NCI-H1048 (cell line): ENCODE results near the gene TEX35.
A peak's percentile ranks its signal among the peaks of the same experiment; 100 is the strongest.

Experiments used
- DNase-seq: peaks from one replicate; lab custom pipeline; 2025; lab: John Stamatoyannopoulos, UW

Gene TEX35

DNA sequence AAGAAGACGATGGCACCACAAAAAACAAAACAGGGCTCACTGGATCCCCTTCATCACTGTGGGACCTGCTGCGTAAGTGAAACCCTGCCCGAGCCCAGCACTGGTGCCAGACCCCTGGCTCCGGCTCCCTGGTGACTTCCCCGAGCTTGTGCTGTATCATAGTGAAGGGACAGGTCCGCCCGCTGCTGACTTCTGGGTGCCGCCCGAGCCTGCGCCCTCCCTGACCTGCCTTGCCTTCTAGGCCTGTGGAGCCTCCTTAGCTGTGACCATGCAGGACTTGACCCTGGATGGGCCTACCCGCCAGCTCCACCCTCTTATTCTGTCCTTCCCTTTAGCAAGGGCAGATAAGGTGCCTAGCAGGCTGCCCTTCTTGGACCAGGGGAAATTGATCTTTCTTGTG, 7.9 kb downstream of the TEX35 start:
- no peak for DNase-seq

DNA sequence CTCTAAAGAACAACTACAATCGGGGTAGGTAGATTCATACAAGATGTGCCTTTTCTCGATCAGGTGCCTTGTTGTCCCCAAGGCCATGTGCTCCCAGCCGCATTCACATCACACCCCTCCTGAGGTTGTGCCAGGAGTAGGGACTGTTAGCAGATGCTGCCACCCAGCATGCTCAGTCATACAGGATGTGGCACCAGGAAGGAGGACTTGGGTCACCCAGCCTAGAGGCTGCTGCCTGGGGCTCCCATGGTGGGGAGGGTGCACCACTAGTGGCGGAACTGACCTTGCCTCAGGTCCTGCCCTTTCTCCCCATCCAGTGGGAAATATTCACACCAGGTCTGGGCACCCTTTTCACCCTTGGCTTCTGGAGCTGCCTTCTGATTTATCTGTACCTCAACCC, 8.3 kb downstream of the TEX35 start:
- no peak for DNase-seq

DNA sequence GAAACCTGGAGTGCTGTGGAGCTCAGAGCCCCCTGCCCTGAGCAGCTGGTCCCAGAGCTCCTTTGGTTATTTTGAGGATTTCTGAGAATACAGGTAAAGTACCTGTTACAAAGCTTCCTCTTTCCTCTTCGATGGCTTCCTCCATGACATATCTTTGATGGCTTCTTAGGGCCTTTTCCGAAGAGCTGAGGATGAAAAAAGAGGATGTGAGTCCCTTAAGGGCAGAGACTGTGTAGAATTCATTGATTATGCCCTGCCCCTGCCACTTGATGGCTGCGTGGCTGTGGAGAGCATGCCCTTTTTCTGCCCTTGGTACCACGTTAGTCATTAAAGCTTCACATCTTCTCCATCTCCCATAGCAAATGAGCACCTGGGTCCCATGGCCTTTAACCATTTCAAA, 14.2 kb downstream of the TEX35 start:
- no peak for DNase-seq

DNA sequence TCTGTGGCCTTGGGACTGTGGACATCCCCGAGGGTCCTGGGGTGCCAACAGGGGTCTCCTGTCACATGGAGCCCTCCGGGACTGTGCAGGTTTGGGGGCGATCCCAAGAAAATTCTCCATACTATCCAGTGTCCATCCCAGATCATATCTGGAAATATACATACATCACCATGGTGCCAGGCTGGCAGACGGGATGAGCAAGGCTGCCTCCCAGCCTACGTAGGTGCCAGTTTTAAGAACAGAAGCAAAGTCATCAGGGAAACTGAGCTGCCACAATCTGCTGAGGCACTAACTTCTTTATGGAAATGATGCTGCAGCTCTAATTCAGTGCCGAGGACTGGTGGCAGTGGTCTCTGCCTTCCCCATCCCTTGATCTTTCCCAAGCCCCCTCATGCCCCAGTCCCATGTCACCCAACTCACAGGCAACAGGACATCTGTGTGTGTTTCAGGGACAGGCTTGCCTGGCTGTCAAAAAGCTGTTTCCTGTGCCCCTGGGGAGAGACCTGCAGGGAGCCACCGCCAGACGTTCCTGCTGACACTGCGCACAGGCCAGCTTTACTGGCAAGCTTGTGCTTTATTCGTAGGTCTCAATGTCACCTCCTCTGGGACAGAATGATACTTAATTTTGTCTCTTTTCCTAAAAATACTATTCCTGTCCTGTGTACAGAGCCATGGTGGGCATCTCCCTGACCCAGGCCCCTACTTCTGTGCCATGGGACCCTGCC, 15.5 kb downstream of the TEX35 start:
- DNase-seq, result no peak

DNA sequence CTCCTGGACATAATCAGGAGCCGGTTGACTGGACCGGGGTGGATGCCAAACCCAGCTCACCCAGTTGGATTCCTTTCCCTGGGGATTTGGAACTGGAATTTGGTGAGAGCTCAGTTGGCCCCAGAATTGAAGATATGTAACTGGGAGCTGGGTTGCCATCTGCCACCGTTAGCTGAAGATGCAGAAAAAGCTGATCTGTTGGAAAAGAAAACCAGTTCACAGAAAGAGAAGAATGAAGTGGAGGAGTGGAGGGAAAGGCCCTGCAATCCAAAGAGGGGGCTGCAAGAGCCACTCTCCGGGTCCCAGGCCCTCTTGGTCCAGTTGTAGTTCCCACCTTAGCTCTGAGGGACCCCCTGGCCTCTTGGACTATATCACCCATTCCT, 16.0 kb downstream of the TEX35 start:
- no peak for DNase-seq

DNA sequence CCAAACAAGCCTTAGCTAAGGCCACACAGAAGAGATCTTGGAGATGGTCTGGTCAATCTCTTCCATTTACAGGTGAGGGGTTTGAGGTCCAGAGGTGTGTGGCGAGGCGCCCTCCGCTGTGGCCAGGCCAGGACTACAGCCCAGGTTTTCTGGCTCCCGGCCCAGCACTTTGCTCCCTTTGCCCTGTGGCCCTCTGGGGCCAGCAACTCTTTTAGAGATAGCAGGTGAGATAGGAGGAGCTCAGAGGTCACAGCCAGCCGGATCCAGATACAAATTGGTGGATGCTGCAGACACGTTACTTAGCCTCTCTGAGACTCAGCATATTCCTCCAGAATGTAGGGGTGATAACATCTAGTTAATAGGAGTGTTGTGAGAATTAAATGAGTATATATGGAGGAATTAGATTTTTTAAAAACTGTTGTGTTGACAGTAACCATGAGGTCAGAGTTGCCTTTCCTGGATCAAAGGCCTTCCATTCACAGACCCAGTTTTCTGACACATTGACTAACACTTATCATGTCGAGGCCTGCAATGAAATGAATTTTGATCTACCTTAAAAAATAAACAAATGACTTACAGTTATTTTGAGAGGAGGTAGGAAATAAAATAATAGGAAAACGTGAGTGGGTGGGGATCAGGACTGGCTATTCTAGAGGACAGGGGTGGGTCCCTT, 16.6 kb downstream of the TEX35 start:
- DNase-seq, result no peak

DNA sequence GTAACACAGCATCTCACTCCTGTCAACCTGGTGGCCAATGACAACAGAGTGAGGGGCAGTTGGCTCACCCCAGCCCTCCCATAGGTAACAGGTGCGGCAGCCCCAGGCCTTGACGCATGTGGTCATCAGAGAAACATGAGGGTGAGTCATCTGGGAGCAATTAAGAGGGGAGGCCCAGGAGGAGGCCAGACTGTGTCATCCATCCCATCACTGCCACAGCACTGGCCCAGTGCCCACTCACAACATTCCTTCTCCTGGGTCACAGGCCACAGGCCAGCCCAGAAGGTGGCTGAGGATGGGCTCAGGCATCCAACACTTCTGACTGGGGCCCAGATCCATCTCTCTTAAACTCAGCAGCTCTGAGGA, 17.1 kb downstream of the TEX35 start:
- DNase-seq, result no peak

DNA sequence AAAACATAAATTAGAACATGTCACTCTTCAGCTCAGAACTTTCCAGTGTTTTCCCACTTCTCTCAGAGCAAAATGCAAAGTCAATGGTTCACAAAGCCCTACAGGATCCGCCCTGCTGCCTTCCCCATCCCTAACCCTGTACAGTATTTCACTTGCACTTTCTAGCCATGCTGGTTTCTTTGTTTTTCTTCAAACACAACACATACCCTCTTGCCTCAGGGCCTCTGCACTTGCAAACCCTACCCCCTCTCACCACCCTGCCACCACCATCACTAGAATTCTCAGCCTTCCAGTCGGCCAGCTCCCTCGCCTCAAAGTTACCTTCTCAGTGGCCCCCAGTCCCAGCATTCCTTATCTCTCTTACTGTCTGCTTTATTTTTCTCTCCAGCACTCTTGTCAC, 17.6 kb downstream of the TEX35 start:
- no peak for DNase-seq

DNA sequence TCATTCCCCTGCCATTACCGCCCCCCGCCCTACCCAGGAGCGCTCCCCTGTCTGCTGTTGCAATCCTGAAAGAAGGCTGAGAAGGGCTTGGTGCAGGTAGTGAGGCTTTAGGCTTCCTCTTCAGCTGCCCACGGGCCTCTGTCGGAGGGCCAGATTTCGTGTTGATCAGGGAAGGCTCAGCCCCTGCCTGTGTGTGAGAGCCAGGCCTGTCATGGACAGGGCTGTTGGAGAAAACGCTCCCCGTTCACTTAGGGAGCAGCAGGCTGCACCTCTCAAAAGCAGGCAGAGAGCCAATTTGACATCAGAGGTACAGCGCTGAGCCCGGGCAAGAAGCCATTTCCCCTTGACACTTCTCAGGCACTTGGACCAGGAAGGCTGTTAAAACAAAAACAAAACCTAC, 19.0 kb downstream of the TEX35 start:
- DNase-seq, result no peak

DNA sequence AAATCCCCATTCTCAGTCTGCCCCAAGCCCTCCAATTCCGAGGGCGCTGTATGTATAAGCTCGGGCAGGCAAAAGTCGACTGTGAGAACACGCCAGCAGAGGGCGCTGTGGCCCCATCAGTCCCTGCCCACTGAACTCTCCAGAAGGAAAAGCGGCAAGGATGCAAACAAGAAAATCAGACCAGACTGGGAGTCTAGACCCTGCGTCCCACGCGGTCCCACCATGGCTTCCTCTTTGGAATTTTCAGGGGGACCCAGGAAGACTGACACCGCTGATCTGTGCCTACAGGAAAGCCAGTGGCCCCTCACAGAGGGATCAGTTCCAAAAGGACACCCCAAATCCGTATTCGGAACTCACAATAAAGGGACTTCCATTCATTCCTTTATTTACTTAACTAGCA, 19.5 kb downstream of the TEX35 start:
- peak; percentile 93 for DNase-seq

DNA sequence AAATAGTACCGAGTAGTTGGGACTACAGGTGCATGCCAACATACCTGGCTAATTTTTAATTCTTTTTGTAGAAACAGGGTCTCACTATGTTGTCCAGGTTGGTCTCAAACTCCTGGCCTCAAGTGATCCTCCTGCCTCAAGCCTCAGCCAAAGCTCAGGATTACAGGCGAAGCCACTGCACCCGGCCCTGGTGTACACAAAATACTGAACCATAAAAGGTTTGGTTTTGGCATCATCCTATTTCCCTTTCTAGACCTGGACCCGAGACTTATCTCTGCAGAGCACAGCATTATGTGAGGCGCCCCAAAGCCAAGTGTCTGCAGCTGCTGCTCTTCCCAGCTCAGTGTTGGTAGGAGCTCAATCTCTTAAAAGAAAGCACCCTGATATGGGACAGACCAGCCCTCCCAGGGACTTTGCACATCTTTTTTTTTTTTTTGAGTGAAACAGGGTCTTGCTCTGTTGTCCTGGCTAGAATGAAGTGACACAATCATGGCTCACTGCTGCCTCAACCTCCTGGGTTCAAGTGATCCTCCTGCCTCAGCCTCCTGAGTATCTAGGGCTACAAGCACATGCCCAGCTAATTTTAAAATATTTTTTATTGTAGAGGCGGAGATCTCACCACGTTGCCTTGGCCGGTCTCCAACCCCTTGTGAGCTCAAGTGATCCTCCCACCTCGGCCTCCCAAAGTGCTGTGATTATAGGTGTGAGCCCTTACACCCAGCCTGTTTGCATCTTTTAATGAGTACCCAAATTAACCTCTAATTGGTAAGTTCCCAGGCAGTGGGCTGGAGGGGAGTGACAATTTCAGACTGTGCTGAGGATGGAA, 20.4 kb downstream of the TEX35 start:
- DNase-seq, result no peak

DNA sequence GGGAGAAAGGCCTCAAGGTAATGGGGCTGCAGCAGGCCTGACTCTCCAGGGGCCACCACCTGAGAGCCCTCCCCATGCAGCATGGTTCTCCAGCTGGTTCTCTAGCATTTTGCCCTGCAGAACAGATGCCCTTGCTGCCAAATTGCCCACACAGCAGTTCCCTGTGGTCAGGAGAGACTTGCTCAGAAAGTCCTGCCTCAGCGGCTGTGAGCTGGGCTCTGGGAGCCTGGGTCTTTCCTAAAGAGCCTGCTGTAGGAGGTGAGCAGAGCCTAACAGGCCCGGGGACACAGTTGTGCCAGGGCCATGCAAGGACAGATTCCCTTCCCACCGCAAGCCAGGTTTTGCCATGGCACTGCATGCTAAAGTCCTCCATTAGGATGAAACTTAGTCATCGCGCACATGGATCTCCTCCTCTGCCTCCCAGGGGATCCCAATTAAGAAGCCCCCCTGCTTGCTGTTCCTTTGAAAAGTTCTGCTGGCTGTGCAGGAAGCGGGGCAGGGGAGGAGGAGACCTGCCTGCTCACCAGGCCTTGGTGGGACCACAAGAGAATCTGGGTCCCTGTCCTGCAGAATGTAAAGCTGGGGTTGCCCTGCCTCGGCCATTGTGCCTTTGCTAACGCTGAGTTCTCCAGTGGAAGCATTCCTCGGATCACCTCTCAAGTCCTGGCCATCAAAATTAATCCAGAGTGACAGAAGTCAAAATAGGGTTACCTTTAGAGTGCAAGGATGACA, 21.4 kb downstream of the TEX35 start:
- no peak for DNase-seq

DNA sequence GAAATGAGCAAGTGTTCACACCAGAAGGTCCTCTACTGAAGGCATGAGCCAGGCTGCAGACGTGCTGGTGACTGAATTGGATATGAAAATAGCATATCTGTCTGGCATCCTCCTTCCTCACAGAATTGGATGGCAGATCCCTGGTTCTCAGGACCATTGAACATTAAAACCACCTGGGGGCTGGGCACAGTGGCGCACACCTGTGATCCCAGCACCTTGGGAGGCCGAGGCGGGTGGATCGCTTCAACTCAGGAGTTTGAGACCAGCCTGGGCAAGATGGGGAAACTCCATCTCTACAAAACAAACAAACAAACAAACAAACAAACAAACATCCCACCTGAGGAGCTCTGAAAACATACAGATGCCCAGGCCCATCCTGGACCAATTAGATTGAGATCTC, 23.4 kb downstream of the TEX35 start:
- DNase-seq, result no peak

DNA sequence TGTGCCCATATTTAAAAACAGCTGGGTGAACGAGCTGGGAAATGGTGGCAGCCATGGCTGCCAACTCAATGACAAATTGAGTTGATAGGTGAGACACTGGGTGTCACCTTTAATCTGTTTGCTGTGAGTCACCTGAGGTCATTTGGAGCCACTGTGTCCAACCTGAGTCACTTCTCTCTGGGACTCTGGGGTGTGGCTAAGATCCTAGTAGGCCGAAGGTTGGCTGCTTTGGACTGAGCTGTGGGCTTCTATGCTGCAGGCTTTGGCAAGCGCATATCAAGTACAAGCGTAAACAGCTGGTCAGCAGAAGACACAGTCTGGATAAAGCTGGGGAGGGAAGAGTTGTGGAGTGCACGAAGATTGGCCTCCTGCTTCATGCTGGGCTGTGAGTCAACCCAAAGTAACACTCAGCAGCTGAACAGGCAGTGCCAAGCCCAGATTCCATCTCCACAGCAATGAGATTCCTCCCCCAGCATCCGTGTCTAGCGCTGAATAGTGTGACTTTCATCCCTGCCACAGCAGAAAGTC, 24.0 kb downstream of the TEX35 start:
- DNase-seq, result no peak

DNA sequence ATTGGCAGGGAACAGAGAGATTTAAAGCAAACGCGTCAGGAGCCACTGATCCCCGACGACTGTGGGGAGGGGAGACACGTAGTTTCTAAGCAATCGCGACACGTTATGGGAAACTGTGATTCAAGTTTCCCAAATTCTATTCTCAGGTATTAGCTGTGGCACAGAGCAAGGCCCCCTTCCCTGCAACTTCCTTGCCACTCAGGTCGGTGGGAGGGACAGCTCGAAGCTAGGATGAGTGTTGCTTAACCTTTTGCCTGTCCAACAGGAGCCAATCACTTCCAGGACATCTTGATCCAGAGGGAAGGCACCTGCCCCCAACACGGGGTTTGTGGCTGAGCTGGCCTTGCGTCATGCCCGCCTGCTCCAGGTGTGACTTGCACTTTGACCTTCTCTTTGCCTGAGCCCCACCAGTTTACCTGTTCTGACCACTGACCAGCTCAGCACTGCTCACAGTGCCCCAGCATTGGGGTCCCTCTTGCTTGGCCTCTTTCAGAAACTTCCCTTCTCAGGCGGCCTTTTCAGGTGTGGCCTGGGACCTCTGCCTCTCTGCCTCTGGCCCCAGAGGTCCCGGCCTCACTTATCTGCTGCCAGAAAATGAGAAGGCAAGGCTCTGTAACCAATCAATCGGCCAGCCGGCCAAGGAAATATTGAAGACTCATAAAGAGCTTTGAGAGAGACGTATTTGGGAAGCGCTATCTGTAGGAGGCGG, 24.6 kb downstream of the TEX35 start:
- DNase-seq, result no peak

DNA sequence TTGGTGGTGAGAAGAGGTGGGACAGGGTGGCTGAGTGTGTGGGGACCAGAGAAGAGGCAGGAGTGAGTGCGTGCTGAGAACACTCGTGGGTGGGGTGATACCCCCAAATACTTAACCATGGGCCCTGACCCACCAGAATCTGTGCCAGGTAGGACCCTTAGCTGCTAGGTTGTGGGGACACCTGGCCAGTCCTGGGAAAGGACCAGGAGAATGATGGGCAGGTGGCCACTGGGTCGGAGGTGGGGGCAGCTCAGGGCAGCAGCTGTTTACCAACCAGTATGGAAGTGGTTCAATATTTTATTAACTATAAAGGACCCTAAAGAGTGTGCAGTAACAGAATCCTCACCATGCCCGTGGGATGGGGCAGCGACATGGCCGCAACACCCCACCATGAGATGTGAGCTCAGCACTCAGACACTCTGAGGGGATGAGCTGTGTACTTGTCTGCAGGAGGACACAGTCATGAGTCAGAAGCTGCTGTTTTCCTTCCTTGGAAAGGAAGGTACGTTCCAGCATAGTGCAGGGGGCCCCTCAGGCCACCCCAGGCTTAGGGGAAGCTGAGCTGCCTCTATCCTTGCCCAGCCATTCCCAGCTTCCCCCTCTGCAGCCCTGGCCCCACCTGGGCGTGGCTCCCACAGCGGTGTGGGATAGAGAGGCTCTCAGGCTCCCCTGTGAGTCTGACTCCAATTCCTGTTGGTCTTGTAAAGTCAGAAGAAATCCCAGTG, 25.4 kb downstream of the TEX35 start:
- DNase-seq, result no peak

DNA sequence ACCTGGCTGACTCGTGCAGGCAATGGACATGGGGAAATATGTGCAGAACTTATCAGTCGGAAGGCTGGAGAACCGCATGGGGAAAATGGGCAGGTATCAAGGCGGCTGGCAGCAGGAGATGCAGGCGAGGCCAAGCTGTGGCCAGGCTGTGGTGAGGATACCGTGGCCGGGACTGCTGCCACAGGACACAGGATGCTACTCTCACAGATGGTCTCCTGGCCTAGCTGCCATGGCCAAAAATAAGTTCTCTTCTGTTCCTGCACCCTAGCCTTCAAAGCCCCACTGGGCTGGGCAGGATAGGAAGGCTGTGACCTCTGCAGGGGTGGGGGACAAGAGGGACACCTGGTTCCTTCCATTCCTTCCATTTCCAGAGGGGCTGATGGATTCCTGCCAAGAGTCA, 26.4 kb downstream of the TEX35 start:
- DNase-seq, result no peak

DNA sequence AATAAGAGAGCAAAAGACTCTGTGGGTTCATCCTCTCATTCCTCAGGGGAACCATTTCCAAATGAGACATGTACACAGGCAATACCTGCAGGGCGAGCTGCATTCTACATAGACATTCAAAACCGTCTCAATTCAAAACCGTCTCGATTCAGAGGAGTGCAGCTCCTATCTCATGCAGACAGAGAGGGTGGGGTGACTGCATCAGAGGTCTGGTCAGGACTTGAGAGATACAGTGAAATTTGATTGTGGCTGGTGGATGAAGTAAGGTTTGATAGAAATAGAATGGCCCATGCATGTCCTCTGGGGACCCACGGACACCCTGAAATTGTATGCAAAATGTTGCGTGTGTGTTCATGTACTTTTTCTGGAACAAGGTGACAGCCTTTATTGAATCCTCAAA, 27.3 kb downstream of the TEX35 start:
- no peak for DNase-seq

DNA sequence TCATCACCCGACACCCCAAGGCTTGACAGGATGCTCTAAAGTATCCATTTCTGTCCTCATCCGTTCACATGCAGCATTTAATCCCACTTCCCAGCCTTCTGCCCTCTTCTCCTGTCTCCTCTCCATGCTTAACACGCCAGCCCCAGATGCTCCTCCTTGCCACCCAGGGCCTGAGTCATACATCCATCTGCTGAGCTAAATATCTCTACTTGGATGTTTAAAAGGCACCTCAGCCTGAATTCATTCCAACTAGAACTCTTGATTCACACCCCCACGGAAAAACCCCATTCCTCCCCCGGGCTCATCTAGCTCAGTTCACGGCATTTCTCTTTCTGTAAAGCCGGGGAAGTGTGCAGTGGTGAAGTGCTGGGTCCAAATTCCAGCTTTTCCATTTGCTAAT, 27.7 kb downstream of the TEX35 start:
- no peak for DNase-seq

DNA sequence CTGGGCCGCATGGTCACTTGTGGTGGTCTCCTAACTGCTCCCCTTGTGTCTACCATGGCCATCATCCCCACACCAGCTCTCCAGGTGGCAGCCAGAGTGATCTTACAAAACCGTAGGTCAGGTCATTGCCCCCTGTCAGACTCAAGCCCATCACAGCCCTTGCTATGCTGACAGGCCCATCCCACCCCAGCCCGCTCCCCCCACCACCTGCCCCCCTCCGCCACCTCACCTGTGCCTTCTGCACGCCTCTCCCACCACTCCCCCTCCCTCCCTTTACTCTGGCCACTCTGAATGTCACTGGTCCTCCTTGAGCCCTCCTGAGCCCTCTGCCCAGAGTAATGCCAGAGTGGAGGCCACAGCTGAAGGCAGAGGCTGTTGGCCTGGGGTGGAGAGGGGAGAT, 28.5 kb downstream of the TEX35 start:
- DNase-seq, result no peak
